GM19238 (cell line): Measurements from ENCODE around the gene GDF11.

Experiments
- DNase-seq: peaks from one replicate; pipeline ENCODE4 v3.0.0; 2011; ENCODE audit warnings: low spot score; ENCODE audit not compliant: insufficient read length

The GDF11 gene

GRCh38 chr12:55707219-55707671 lies 35.7 kb upstream of the GDF11 start:
- no peak for DNase-seq

GRCh38 chr12:55707841-55708694 lies 34.9 kb upstream of the GDF11 start, which contains the start of gene ITGA7:
Gene ITGA7, minus strand, starts transcription at chr12:55707904. Its CDS starts 222 bp downstream, at chr12:55707682.
- DNase-seq, result peak; percentile 68

GRCh38 chr12:55708695-55709233 lies 34.2 kb upstream of the GDF11 start:
- no peak for DNase-seq

- no peak for DNase-seq
Measured at GRCh38 chr12:55711786-55712553, 31.0 kb upstream of the GDF11 start.

- no peak for DNase-seq
Measured at GRCh38 chr12:55712700-55713415, 30.1 kb upstream of the GDF11 start.

GRCh38 chr12:55713721-55714120 lies 29.2 kb upstream of the GDF11 start:
- no peak for DNase-seq

- no peak for DNase-seq
Measured at GRCh38 chr12:55715169-55715764, 27.7 kb upstream of the GDF11 start.

- DNase-seq, result peak; percentile 97
Measured at GRCh38 chr12:55715833-55716581, 26.9 kb upstream of the GDF11 start, which contains the start of gene BLOC1S1. Gene BLOC1S1, plus strand, starts transcription at chr12:55716046. Its CDS starts 6 bp downstream, at chr12:55716052.

GRCh38 chr12:55716582-55716957 lies 26.4 kb upstream of the GDF11 start:
- DNase-seq, result no peak

GRCh38 chr12:55717011-55718007 lies 25.6 kb upstream of the GDF11 start:
- DNase-seq, result no peak

GRCh38 chr12:55718015-55718414 lies 24.9 kb upstream of the GDF11 start:
- no peak for DNase-seq

GRCh38 chr12:55718624-55719275 lies 24.2 kb upstream of the GDF11 start:
- DNase-seq, result no peak

- no peak for DNase-seq
Measured at GRCh38 chr12:55719371-55719770, 23.6 kb upstream of the GDF11 start.

- no peak for DNase-seq
Measured at GRCh38 chr12:55720071-55720564, 22.8 kb upstream of the GDF11 start, which contains the start of gene RDH5. Gene RDH5, plus strand, starts transcription at chr12:55720393. Its CDS starts 792 bp downstream, at chr12:55721185.

GRCh38 chr12:55720894-55721444 lies 22.0 kb upstream of the GDF11 start:
- DNase-seq, result no peak

GRCh38 chr12:55721601-55722213 lies 21.2 kb upstream of the GDF11 start:
- no peak for DNase-seq

- DNase-seq, result no peak
Measured at GRCh38 chr12:55722948-55723347, 20.0 kb upstream of the GDF11 start.
